Esophagus (tissue), 2 donors: Measurements from ENCODE around the gene SLC8A1. TPM values are rescaled to one million over a fixed set of nuclear protein-coding genes. Genes with fewer than 3 reads are reported as not detected.

Experiments
- H3K27ac ChIP-seq, 2 donors: one replicate each; pipeline ENCODE4 v1.5.1; 2013; ENCODE audit warnings: low read depth in 2 of 2, mild to moderate bottlenecking in 2 of 2, inconsistent platforms in 1 of 2, low read length in 1 of 2, moderate library complexity in 1 of 2
- H3K27me3 ChIP-seq, 2 donors: one replicate each; pipeline ENCODE4 v1.6.1; 2013; ENCODE audit warnings: low read length in 2 of 2, control low read depth in 1 of 2, mild to moderate bottlenecking in 1 of 2; ENCODE audit not compliant: insufficient read depth in 2 of 2, control insufficient read depth in 1 of 2
- H3K36me3 ChIP-seq, 2 donors: one replicate each; pipeline ENCODE4 v1.6.1; 2013; ENCODE audit warnings: low read length in 1 of 2; ENCODE audit not compliant: control insufficient read depth in 2 of 2, insufficient read depth in 2 of 2
- H3K4me1 ChIP-seq, 2 donors: one replicate each; pipeline ENCODE4 v1.6.1; 2013; ENCODE audit warnings: low read length in 1 of 2; ENCODE audit not compliant: control insufficient read depth in 2 of 2, insufficient read depth in 2 of 2
- H3K4me3 ChIP-seq, 2 donors: one replicate each; pipeline ENCODE4 v1.5.1; 2013; ENCODE audit warnings: low read length in 2 of 2, mild to moderate bottlenecking in 2 of 2, low read depth in 1 of 2, moderate library complexity in 1 of 2
- H3K9me3 ChIP-seq, 2 donors: one replicate each; pipeline ENCODE4 v1.6.1; 2013; ENCODE audit warnings: mild to moderate bottlenecking in 2 of 2, low read depth in 1 of 2, low read length in 1 of 2, moderate library complexity in 1 of 2; ENCODE audit not compliant: control insufficient read depth in 2 of 2, insufficient read depth in 1 of 2
- WGBS, 2 donors: extraction: QIAGEN DNeasy Blood & Tissue Kit; methylation state at CpG; one replicate each; pipeline ENCODE4 v1.1.7; 2013; 5-methylcytosine and 5-hydroxymethylcytosine counted together
- polyA plus RNA-seq, 2 donors: library from polyadenylated mRNA; stranded (reverse); fragments of 200-250 nt; gene quantifications; one replicate each; pipeline ENCODE4 v1.2.3, GENCODE V29; 2013
- donor health status: healthy with polysubstance abuse.
- donor health status: Bipolar disorder and iron deficiency.

The SLC8A1 gene
- polyA plus RNA-seq, 2 donors = 0.26 to 0.73 TPM

DNA sequence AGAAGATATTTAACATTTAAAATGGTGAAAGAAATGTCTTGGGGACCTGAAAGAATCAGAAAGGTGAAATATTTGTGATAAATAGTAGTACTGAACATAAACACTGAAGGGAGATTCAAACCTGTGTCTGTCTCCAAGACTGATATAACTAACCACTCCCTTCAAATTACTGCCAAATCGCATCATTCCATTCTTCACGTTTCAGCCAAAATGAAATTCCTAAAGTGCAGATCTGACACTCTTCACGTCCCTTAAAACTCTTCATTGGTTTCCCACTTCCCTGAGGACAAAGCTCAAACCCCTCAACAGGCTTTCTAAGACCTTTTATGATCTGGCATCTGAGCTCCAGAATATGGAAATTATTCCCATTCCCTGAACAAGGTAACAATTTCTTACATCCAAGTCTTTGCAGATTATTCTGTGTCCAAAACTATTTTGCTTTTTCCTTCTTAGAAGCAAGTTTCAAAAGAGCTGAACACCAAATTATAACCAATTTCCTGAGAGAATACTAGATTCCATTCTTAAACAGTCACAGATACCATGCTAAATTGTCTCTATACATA lies 18.9 kb downstream of the SLC8A1 start:
- no peaks in the 10 kb centered on the region for H3K9me3 ChIP-seq
- H3K27ac ChIP-seq = no peak overlapping the region
- no peak overlapping the region for H3K4me3 ChIP-seq
- no peaks in the 10 kb centered on the region for H3K27me3 ChIP-seq
- H3K4me1 ChIP-seq = peaks cover 0 to 3% of the 10 kb centered on the region in 2 donors
- no peaks in the 10 kb centered on the region for H3K36me3 ChIP-seq
- 41 to 46% methylated on average over 3 of the region's 3 CpGs for WGBS, 2 donors

DNA sequence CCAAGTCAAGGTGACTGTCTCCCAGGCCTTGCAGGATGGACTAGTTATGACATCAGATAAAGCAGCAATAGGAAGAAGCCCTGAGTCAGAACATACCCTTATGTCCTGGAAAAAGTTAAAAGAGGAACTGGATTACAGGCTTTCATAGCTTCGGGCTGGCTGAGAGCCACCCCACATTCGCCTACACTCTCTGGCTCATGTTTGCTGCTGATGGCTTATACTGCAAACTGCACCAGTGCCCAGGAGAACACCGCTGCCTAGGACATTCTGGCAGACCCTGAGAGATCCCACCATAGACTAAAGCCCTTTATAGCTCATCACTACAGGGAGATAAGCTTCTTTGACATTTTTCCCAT lies 20.3 kb downstream of the SLC8A1 start:
- H3K9me3 ChIP-seq = no peaks in the 10 kb centered on the region
- 21 to 33% methylated on average over 3 of the region's 3 CpGs for WGBS, 2 donors
- H3K27ac ChIP-seq = no peak overlapping the region
- peaks cover 0 to 3% of the 10 kb centered on the region in 2 donors for H3K4me1 ChIP-seq
- no peak overlapping the region for H3K4me3 ChIP-seq
- H3K36me3 ChIP-seq = no peaks in the 10 kb centered on the region
- no peaks in the 10 kb centered on the region for H3K27me3 ChIP-seq

DNA sequence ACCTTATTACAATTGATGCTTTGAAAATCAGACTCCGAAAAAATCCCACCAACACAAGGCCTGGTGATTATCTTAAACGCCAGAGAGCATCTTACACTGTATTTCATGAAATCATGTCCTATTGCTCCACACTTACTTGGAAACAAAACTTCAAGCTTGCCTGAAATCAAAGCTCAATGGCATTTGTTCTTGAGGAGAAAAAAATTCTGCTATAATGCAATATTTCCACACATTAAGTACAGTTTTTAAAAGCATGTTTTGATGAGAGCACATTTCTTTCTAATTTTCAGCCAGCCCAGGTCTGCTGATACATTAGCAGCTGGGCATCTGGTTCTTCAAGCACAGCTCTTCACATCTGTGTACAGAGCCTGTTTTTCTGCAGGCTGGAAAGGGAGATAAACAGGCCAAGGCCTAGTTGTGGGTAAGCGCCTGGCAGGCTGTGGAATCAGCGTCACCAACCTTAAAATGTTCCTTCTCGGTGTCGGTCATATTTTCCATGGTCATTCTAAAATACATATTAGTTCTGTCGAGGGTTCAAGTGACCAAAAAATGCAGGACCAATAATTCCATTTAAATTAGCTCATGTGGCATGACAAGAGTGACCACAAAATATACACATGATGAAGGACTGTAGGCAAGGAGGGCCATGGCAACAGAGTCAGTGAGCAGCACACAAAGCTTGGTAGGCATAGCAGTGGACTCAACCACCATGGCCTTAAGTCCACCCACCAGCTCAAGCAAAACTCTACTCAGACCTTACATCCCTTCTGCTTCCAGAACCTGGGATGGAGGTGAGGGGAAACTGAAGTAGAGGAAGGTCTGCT lies 20.9 kb downstream of the SLC8A1 start:
- Histone ChIP-seq H3K4me1 (peaks cover 0 to 3% of the 10 kb centered on the region in 2 donors), H3K27ac (no peak overlapping the region), H3K36me3 (no peaks in the 10 kb centered on the region), H3K27me3 (no peaks in the 10 kb centered on the region), H3K4me3 (no peak overlapping the region), H3K9me3 (no peaks in the 10 kb centered on the region)
- 89 to 92% methylated on average over 7 of the region's 7 CpGs for WGBS, 2 donors

DNA sequence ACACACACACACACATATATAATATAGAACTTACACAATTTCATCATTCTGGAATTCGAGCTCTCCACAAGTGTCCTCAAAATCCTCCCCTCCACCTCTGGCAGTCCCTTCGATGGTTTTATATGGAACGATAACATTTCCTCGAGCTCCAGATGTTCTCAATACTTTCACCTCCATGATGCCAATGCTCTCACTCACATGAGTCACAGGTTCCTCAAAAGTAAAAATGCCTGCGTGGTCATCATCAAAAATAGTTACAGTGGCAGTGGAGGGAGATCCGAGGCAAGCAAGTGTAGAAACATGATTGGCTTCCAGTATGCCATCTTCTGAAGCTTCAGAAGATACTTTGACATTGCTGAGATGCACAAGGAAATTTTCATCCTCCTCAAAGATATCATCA lies 23.5 kb downstream of the SLC8A1 start:
- Histone ChIP-seq H3K36me3 (no peaks in the 10 kb centered on the region), H3K4me3 (no peak overlapping the region), H3K27ac (no peak overlapping the region), H3K27me3 (no peaks in the 10 kb centered on the region), H3K9me3 (no peaks in the 10 kb centered on the region), H3K4me1 (no peaks in the 10 kb centered on the region)
- 87% methylated on average over 6 of the region's 6 CpGs for WGBS, 2 donors

DNA sequence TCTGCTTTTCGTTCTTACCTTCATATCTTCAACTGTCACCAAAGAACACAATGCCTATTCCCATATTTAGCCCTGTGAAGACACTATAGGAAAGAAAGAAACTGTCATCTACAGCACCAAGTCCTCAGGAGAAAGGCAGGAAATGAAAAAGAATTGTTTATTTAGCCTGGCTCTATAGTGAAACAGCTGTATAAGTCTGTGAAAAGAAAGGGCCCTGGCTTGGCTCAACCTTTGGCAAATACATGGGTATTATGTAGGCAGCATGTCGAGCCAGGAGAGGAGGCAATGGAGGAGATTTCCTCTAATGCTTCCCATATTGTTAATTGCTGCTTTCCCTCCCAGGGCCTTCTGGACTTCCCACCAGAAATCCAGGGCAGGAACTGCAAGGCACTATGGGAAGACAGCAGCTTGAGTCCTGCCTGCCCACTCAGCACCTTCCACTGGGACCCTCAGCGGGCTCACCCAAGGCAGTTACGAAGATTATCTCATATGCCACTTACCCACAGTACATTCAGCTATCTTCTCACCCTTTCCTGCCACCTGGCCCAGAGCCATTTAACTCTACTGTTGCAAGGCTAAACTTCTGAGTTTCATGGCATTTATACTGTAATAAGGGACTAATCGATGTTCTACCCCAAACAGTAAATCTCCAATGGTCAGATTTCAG lies 30.1 kb downstream of the SLC8A1 start:
- no peak overlapping the region for H3K27ac ChIP-seq
- peaks cover 0 to 2% of the 10 kb centered on the region in 2 donors for H3K4me1 ChIP-seq
- no peaks in the 10 kb centered on the region for H3K36me3 ChIP-seq
- no peaks in the 10 kb centered on the region for H3K27me3 ChIP-seq
- no peak overlapping the region for H3K4me3 ChIP-seq
- no peaks in the 10 kb centered on the region for H3K9me3 ChIP-seq
- WGBS, 2 donors = 77 to 81% methylated on average over 5 of the region's 5 CpGs

DNA sequence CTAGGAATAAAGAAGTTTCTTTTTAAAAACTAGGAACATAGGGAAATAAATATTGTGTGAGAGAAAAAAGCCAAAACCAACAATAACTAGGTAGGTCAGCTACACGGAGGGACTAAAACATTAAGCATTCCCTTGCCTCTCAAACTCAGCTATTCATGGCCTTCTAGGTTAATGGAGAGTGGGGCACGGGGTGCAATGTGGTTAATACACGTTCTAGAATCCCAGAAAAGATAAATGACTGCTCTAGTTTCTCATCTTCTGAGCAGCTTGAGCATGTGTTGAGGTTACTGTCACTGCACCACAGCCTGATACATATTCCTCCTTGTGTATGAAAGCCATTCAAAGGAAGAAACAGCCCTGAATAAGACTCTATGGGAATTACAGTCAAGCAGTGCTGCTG lies 31.4 kb downstream of the SLC8A1 start:
- Histone ChIP-seq H3K4me3 (no peak overlapping the region), H3K27ac (peak overlapping the region in 1 of 2 donors; percentile 25), H3K36me3 (no peaks in the 10 kb centered on the region), H3K27me3 (no peaks in the 10 kb centered on the region), H3K4me1 (peaks cover 0 to 2% of the 10 kb centered on the region in 2 donors), H3K9me3 (no peaks in the 10 kb centered on the region)
- 49 to 57% methylated on average over 3 of the region's 3 CpGs for WGBS, 2 donors

DNA sequence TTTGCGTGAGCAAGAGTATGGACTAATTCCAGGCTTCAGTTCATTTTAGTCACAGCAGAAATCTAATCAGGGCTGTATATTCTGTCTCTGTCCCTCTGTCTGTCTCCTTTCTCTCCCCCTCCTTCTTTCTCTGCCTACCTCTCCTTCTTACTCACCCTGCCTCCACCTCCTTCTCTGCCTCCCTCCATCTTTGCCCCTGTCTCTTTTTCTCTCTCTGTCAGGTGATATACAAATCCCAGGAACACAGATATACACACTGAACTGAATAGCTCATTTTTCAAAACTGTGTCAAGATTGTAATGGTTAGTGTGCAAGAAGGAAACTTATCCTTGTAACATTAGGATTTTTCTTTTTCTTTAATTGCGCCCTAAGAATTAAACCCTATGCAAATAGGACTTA lies 32.5 kb downstream of the SLC8A1 start:
- H3K36me3 ChIP-seq = no peaks in the 10 kb centered on the region
- WGBS, 2 donors = 83 to 85% methylated on average over 2 of the region's 2 CpGs
- H3K27me3 ChIP-seq = no peaks in the 10 kb centered on the region
- no peak overlapping the region for H3K4me3 ChIP-seq
- H3K9me3 ChIP-seq = no peaks in the 10 kb centered on the region
- no peak overlapping the region for H3K27ac ChIP-seq
- H3K4me1 ChIP-seq = peaks cover 0 to 2% of the 10 kb centered on the region in 2 donors

DNA sequence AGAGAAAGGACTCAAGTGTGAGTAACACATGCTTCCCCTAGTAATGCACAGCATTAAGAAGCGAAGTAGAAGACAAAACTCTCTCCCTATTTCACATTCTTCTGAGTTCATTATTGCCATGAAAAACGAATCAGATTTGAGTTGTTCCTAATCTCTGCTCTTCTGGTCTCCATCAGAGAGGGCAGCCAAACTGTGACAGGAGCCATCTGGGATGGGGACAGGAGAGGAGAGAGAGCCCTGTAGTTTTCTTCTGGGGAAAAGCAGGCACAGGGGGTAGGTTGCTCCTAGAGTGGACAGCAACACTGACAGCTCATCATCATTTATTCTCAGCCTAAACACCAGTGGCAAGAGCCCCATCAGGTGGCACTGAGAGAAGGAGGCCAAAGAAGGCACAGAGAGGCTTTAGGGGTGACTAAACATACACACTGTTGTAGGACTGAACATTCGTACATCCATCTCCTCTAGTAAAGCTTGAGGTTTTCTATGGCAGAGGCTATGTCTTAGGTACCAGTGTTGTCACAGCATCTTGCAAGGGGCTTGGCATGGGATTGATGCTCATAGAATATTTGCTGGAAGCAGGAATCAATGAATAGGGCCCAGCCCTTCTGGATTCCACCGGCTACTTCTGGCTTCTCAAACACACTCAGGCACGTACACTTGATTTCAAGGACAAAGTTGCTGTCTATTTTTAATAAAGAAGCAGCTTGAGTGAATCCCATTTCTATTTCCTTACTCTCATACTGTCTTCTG lies 33.1 kb downstream of the SLC8A1 start:
- no peaks in the 10 kb centered on the region for H3K9me3 ChIP-seq
- H3K36me3 ChIP-seq = no peaks in the 10 kb centered on the region
- 59 to 63% methylated on average over 5 of the region's 5 CpGs for WGBS, 2 donors
- peaks cover 0 to 2% of the 10 kb centered on the region in 2 donors for H3K4me1 ChIP-seq
- H3K4me3 ChIP-seq = no peak overlapping the region
- peak overlapping the region in 1 of 2 donors; percentile 64 for H3K27ac ChIP-seq
- H3K27me3 ChIP-seq = no peaks in the 10 kb centered on the region

DNA sequence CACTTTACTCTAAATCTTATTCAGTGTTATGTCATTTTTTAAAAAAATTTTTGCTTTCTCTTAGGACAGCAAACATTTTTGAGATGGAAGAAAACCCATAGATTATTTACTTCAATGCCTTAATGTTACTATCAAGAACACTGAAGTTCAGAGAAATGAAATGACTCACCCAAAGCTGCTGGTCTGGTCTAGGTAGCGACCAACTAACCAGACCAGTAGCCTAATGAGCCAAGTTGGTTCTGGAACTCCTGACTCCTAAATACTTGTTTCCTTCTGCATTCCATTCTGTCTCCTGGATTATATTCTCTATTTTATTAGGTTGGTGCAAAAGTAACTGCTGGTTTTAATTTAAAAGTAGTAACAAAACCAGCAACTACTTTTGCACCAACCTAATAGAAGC lies 35.4 kb downstream of the SLC8A1 start:
- Histone ChIP-seq H3K9me3 (no peaks in the 10 kb centered on the region), H3K27ac (no peak overlapping the region), H3K4me1 (no peaks in the 10 kb centered on the region), H3K36me3 (no peaks in the 10 kb centered on the region), H3K27me3 (no peaks in the 10 kb centered on the region), H3K4me3 (no peak overlapping the region)
- 53 to 73% methylated on average over 1 of the region's 1 CpG for WGBS, 2 donors
